ENCODE measurements around the gene ACVR1.

- no peak for TF ChIP-seq CTCF (IDR thresholded peaks at IDR 0.05)
- no peak for TF ChIP-seq POLR2A (IDR thresholded peaks at IDR 0.05)
These were observed 26.6 kb upstream of the ACVR1 start for GRCh38 chr2:157902692-157903091.

All from esophagus squamous epithelium (tissue), 4 donors.